Glutamatergic neuron (in vitro differentiated cells): ENCODE measurements around the gene MMP25. TPM values are rescaled to one million over a fixed set of nuclear protein-coding genes. Genes with fewer than 3 reads are reported as not detected.

ENCODE experiments used
- DNase-seq: peaks from one replicate; pipeline ENCODE4 v3.0.0; 2022
- H3K27ac Mint-ChIP-seq: one replicate; pipeline ENCODE4 v1.8.0; 2020; ENCODE audit warnings: mild to moderate bottlenecking, mixed read lengths, inconsistent platforms; ENCODE audit not compliant: unreplicated experiment
- H3K27me3 Mint-ChIP-seq: one replicate; pipeline ENCODE4 v1.8.0; 2020; ENCODE audit warnings: mild to moderate bottlenecking, moderate library complexity, mixed read lengths, inconsistent platforms; ENCODE audit not compliant: unreplicated experiment
- H3K36me3 Mint-ChIP-seq: one replicate; pipeline ENCODE4 v1.8.0; 2020; ENCODE audit warnings: mild to moderate bottlenecking, mixed read lengths, inconsistent platforms; ENCODE audit not compliant: unreplicated experiment
- H3K4me1 Mint-ChIP-seq: one replicate; pipeline ENCODE4 v1.8.0; 2020; ENCODE audit warnings: mild to moderate bottlenecking, low read depth, mixed read lengths, inconsistent platforms; ENCODE audit not compliant: unreplicated experiment
- H3K4me3 Mint-ChIP-seq: one replicate; pipeline ENCODE4 v1.8.0; 2020; ENCODE audit warnings: mild to moderate bottlenecking, mixed read lengths, inconsistent platforms; ENCODE audit not compliant: unreplicated experiment
- H3K9me3 Mint-ChIP-seq: one replicate; pipeline ENCODE4 v1.8.0; 2020; ENCODE audit warnings: mild to moderate bottlenecking, moderate library complexity, mixed read lengths, inconsistent platforms; ENCODE audit not compliant: unreplicated experiment
- CTCF ChIP-seq: fragments of 200-600 bp; sonication (generic); IDR thresholded peaks from one replicate; pipeline ENCODE4 v1.5.0; 2021; ENCODE audit not compliant: partially characterized antibody, unreplicated experiment
- total RNA-seq: library from RNA; stranded (reverse); fragmentation: NEBNext Ultra II Directional; extraction: Animal tissue kit (Norgen Biotek cat#: 25700); gene quantifications from one replicate; pipeline ENCODE4 v1.2.1, GENCODE V29; 2021; ENCODE audit not compliant: unreplicated experiment

Gene MMP25
- total RNA-seq, 1 donor from 2014 or later = not detected

GRCh38 chr16:3092501-3092941, 46.2 kb downstream of the MMP25 start:
- Mint-ChIP-seq H3K27me3 (peaks cover 4% of the 10 kb centered on the region), H3K36me3 (no peaks in the 10 kb centered on the region), H3K4me3 (no peak overlapping the region), H3K9me3 (peaks cover 12% of the 10 kb centered on the region), H3K4me1 (peaks cover 16% of the 10 kb centered on the region), H3K27ac (no peak overlapping the region)
- no peak for TF ChIP-seq CTCF
- DNase-seq = no peak

- peaks cover 14% of the 10 kb centered on the region for H3K4me1 Mint-ChIP-seq
- H3K36me3 Mint-ChIP-seq = no peaks in the 10 kb centered on the region
- no peak overlapping the region for H3K27ac Mint-ChIP-seq
- peaks cover 11% of the 10 kb centered on the region for H3K27me3 Mint-ChIP-seq
- TF ChIP-seq CTCF = no peak
- peaks cover 7% of the 10 kb centered on the region for H3K9me3 Mint-ChIP-seq
- H3K4me3 Mint-ChIP-seq = no peak overlapping the region
- no peak for DNase-seq
These were observed 48.1 kb downstream of the MMP25 start for GRCh38 chr16:3094289-3095027.

DNA sequence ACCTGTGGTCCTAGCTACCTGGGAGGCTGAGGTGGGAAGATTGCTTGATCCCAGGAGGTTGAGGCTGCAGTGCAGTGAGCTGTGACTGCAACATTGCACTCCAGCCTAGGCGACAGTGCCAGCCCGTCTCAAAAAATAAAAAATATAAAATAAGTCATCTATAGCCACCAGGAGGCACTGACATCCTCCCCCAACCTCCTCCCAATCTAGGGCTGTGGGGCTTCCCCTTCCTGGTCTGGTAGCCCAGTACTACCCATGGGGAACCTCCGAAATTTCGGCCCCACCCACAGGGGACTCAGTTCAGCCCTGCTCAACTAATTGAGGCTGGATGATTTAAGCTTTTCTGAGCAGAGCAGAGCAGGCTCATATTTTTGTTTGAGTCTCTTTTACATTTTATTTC, 49.5 kb downstream of the MMP25 start:
- peaks cover 11% of the 10 kb centered on the region for H3K27me3 Mint-ChIP-seq

GRCh38 chr16:3096362-3096761, 50.0 kb downstream of the MMP25 start:
- no peak for TF ChIP-seq CTCF
- H3K27ac Mint-ChIP-seq = no peak overlapping the region
- peaks cover 16% of the 10 kb centered on the region for H3K4me1 Mint-ChIP-seq
- peaks cover 5% of the 10 kb centered on the region for H3K9me3 Mint-ChIP-seq
- no peak for DNase-seq
- no peaks in the 10 kb centered on the region for H3K36me3 Mint-ChIP-seq
- no peak overlapping the region for H3K4me3 Mint-ChIP-seq
- peaks cover 10% of the 10 kb centered on the region for H3K27me3 Mint-ChIP-seq

More for the DNA sequence above, 49.5 kb downstream of the MMP25 start:
- no peak for DNase-seq
- Mint-ChIP-seq H3K36me3 (no peaks in the 10 kb centered on the region), H3K9me3 (peaks cover 5% of the 10 kb centered on the region), H3K27ac (no peak overlapping the region), H3K4me1 (peaks cover 16% of the 10 kb centered on the region), H3K4me3 (no peak overlapping the region)
- no peak for TF ChIP-seq CTCF

GRCh38 chr16:3097266-3097665, 50.9 kb downstream of the MMP25 start:
- Mint-ChIP-seq H3K27me3 (peaks cover 10% of the 10 kb centered on the region), H3K27ac (no peak overlapping the region), H3K9me3 (peaks cover 5% of the 10 kb centered on the region), H3K4me1 (peaks cover 13% of the 10 kb centered on the region), H3K36me3 (no peaks in the 10 kb centered on the region), H3K4me3 (no peak overlapping the region)
- no peak for DNase-seq
- TF ChIP-seq CTCF = no peak
